ENCODE results near the gene PDE1C. TPM values are rescaled to one million over a fixed set of nuclear protein-coding genes. Genes with fewer than 3 reads are reported as not detected.

Gene PDE1C
- polyA plus RNA-seq, 1 donor, result 3.0 TPM

GRCh38 chr7:32075612-32076011 lies 5.4 kb upstream of the PDE1C start:
- no peak for DNase-seq (ENCODE audit: low read depth)

- no peak for DNase-seq (ENCODE audit: low read depth)
These were observed 4.8 kb upstream of the PDE1C start for GRCh38 chr7:32074787-32075585.

DNA sequence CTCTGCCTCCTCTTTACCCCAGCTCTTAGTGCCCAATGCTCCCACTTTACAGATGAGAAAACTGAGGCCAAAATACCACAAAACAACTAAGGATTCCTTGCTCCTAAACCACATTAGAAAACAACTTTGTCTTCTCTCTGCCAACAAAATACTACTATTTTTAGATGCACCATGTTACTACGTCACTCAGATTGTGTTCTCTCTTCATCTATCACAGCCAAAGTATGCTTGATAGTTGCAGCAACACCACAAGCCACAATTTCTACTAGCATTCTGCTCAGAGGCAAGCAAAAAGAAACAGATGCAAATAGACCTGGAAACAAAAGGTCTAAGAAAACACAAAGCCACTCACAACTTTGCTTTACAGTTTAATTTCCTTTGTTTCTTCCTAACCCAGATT lies 3.3 kb upstream of the PDE1C start:
- DNase-seq (ENCODE audit: low read depth), result no peak

GRCh38 chr7:32072397-32072796 lies 2.2 kb upstream of the PDE1C start:
- no peak for DNase-seq (ENCODE audit: low read depth)

DNA sequence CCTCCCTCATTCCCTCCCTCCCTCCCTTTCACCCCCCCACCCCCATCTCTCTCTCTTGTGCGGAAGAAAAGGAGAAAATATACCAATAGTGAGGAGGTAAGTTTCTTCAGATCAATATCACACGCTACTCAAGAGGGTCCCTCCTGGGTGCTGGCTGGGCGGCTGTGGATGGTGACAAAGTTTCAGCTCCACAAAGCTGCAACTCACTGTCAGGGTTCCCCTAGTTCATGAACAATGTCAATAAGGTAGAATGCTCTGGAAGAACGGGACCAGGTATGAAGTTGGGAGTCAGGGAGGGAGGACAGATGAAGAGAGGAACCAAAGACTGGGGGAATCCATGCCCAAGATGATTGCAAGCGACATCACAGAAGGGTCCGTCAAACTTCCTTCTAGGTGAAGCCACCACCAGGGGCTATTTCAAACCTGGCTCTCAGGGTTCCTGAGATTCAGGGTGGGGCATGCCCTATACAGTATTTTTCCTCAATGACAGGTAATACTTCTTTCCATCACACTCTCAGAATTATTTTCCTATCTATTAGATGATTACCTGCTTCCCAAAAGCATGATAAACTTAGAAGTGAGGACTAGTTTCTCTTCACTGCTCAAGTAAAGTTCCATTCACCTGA lies 1.4 kb upstream of the PDE1C start:
- no peak for DNase-seq (ENCODE audit: low read depth)

- no peak for DNase-seq (ENCODE audit: low read depth)
These were observed 179 bp downstream of the PDE1C start for GRCh38 chr7:32070051-32070405.

DNA sequence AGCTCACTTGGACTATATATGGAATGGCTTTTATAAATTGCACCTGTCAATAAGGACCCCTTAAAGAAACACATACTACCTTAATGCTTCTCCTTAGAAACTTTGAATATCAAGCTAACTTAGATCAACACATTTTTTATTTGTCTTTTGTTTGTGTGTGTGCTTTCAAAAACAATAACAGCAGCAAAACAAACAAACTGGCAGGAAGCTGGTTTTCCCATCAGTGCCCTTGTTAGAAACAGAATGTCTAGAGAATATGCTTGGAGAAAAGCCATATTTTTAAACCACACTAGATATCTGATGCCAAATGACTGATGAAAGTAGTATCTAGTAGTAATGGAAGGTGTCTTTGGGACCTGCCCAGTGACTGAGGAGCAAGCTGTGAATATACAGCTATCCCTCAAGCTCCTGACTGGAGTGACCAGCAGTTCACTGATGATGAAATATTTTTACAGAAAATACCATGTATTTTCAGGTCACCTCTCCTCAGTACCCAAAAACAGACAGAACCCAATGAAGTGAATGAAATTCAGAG lies 1.0 kb downstream of the PDE1C start:
- no peak for DNase-seq (ENCODE audit: low read depth)

- no peak for DNase-seq (ENCODE audit: low read depth)
These were observed 1.7 kb downstream of the PDE1C start for GRCh38 chr7:32068411-32069101.

DNA sequence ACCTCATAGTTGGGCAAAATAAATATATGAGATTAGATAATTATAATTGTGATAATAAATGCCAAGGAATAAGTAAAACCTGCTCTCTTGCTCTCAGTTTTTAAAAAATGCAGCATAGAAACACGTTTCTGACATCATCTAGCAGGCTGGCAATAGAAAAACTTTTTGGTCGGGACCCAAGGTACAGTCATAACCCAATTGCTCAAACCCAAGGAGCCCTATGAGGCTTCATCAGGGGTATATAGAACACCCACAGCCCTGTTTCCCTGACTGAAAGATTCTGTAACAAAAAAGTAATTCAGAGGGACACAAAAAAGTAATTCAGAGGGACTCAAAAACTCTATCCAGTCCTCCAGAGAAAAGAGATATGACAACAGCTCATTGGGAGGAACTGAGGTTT lies 3.8 kb downstream of the PDE1C start:
- no peak for DNase-seq (ENCODE audit: low read depth)

GRCh38 chr7:32063614-32064013 lies 6.6 kb downstream of the PDE1C start:
- no peak for DNase-seq (ENCODE audit: low read depth)

- DNase-seq (ENCODE audit: low read depth), result no peak
These were observed 8.1 kb downstream of the PDE1C start for GRCh38 chr7:32062150-32062549.

- no peak for DNase-seq (ENCODE audit: low read depth)
These were observed 8.9 kb downstream of the PDE1C start for GRCh38 chr7:32061346-32061745.

DNA sequence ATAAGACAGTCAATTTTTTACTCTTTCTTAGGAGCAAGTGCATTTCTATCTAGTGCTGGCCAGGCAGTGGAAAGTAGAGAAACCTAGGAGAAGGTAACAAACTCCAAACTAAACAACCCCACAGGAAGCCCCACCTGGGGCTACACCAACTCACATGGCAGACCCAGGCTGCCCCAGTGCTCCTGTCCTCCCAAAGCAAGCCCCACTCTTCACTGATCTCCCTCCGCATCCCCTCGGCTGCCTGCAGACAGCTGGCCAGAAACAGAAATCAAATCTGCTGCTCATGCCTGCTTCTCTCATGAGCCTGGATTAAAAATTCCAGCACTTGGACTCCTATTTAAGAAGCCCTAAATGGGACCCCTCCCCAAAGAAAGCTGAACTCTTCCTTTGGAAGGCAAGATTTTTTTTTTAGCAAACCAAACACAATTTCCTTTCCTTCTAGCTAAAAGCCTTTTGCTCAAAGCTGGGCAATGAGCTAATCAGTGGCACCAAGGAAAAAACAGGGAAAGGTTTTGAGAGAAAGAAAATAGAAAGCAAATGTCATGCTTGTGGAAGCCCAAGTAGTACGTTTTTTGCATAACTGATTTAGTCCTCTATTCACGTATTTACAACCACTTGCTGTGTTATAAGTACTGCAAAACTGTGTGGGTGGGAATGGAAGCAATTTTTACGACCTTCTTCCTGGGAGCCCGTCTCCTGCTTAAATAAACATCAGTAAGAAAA lies 10.8 kb downstream of the PDE1C start:
- DNase-seq (ENCODE audit: low read depth), result no peak

DNA sequence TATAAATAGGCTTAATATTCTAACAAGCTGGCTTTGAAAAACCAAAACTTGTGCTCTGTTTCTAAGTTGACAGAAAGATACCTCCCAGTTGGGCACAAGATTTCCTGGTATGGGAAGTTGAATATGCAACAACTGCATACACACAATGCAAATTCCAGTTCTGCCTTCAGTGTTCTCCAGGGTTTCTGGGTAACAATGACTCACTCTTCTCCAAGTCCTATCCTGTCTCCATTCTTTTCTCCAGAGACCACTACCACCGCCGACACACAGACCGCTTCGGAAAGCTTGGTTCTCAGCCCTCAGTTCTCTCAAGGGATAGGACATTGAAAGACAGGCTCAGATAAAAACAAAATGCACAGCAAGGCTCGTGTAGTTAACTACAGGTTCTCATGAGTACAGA lies 12.2 kb downstream of the PDE1C start:
- DNase-seq (ENCODE audit: low read depth), result no peak

DNA sequence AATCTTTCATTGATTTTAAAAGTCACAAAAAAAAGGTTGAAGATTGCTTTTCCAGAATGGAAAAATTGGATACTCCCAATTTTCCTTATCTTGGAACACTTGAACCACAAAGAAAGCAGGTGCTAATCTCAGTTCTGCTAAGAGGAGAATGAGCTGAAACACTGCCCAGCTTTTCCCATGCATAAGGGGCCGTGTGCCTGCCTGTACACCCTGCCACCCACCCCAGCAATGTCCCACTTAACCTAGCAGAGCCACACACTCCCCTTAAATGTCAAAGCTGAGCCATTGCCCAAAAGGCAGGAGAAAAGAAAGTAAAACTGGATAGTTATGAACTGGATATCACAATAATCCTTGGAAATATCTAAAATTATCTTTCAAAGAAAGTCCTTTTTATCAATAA lies 13.4 kb downstream of the PDE1C start:
- DNase-seq (ENCODE audit: low read depth), result no peak

- no peak for DNase-seq (ENCODE audit: low read depth)
These were observed 17.0 kb downstream of the PDE1C start for GRCh38 chr7:32053204-32053603.

DNA sequence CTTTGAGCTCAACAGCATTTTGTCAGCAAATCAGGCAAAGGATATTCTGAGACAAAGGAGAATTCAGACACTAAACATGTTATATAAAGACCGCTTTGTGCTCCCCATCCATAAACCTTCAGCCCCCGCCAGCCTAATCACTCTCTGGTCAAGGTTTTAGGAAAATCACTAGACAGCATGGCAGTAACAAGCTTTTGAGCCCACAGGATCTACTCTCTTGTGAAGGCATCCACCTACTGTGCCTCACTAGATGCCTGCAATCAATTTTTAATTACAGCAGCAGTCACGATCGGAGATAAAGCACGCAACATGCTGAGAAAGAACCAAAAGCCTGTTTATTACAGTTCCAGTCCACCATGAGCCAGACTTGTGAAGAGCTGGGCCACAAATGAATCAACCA lies 19.1 kb downstream of the PDE1C start:
- no peak for DNase-seq (ENCODE audit: low read depth)

DNA sequence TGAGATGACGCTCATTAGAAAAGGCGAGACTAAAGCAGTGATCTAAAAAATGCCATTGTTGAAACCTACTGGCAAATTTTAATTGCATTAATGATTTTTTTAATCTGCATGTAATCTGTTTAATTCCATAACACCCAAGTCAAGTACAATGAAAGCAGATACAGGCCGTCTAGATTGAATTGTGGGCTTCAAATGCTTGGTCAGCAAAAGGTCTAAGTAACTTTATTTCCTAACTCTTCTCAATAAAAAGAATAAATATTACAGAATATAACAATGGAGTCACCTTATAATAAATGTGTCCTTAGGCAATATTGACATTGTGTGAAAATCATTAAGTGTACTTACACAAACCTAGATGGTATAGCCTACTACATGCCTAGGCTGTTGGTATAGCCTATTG lies 20.6 kb downstream of the PDE1C start:
- no peak for DNase-seq (ENCODE audit: low read depth)

DNA sequence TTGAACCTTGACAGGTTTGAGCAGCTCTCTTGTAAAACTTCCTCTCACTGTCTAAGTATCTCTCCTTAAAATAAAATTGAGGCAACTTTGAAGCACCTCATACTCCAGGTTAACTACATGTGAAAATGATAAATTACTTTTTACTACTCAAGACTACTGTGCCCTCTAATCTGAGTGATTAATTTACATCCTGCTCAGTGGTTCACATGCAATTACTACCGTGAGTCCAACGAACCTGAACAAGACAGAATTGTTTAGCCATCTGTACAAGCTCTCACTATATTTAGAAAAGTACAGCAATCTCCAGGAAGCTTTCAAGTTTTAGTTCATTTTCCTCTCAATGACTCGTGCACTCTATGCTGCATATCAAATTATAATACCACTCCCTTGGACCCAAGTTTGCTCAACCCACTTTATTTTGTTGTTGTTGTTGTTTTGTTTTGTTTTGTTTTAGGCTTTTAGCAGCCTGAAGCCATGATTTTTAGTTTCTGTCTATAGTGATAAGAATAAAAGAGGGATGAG lies 21.2 kb downstream of the PDE1C start:
- no peak for DNase-seq (ENCODE audit: low read depth)

GRCh38 chr7:32047801-32048200 lies 22.4 kb downstream of the PDE1C start:
- DNase-seq (ENCODE audit: low read depth), result no peak

- DNase-seq (ENCODE audit: low read depth), result no peak
These were observed 23.1 kb downstream of the PDE1C start for GRCh38 chr7:32047075-32047474.

DNA sequence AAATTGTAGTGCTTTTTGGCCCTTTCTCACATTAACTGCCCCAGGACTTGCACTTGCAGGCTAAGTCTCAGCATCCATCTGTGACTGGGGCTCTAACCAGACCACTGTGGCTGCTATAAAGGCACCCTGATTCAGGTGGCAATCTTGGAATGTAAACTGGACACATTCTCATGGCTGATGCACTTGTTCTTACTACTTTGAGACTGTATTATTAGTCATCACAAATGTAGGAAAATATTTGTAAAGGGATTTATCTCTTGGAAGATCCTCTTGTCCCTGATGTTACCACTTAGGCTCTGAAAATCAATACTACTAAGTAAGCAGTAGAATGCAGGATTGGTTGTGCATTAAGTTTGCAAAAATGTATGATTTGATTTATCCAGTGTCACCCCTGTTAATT lies 25.0 kb downstream of the PDE1C start:
- no peak for DNase-seq (ENCODE audit: low read depth)
